Right ventricle myocardium superior (tissue), 1 donor: Measurements from ENCODE around the gene FMN1. TPM values are rescaled to one million over a fixed set of nuclear protein-coding genes. Genes with fewer than 3 reads are reported as not detected.
A peak's percentile ranks its signal among the peaks of the same experiment; 100 is the strongest.

Experiments
- ATAC-seq: fragments of 200-7000 bp; cut with Tn5 transposase; one replicate; pipeline ENCODE4 v1.9.1; 2020; ENCODE audit warnings: mild to moderate bottlenecking; ENCODE audit not compliant: poor library complexity
- DNase-seq: peaks from one replicate; pipeline ENCODE4 v3.0.0-alpha.2; 2020
- intact Hi-C: fragments of 100-400 bp; cut with DNase I; formaldehyde crosslinking; loops from one replicate; pipeline ENCODE4 v1.11.2; 2022
- total RNA-seq: library from RNA; stranded (reverse); fragmentation: NEBNext Ultra II Directional; extraction: Animal tissue kit (Norgen Biotek cat#: 25700); gene quantifications from one replicate; pipeline ENCODE4 v1.2.1, GENCODE V29; 2021
- donor health status: DM: no; HTN: yes; CAD: no; lungs with severe emphysema.

Gene FMN1
- total RNA-seq, 1 donor from 2014 or later = 2.9 TPM

DNA sequence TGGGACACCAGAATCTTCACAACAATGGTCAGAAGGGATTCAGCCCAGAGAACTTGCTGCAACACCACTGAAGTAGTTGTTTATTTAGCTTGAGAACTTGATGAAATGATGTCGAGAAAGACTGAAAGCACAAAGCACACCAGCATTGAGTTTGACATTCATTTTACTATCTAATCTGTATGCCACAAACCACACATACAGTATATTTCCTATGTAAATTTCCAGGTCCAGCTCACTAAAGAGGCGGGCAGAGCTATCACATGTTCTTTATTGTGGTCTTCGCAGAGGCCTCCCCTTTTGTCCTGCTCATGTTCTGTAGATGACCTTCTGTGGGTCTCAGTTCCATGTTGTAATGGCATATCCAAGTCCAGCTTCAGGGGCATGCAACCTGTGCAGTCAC lies 10.4 kb upstream of the FMN1 start:
- intact Hi-C loops = no loop called here
- DNase-seq (no peak), ATAC-seq (no peak)

DNA sequence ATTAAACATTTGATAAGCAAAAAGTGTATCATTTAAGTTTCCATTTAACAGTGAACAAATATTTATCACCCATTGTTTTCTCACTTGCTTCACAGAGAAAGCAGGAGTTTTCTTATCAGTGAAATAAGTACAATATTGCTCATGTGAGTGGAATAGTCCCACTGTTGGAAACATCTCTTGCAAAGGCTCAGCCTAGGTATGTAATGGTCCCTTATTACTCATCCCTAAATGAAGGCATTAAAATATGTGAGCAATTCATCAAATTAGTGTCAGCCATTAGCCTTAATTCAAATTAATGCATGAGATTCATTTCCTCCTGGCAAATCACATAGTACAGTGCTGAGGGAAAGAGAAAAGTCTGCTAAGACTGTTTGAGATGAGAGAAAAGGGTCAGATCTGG lies 9.6 kb upstream of the FMN1 start:
- ATAC-seq (no peak), DNase-seq (no peak)
- intact Hi-C loops = no loop called here

- intact Hi-C loops = no loop called here
- ATAC-seq (peak; percentile 46), DNase-seq (peak; percentile 41)
Measured at GRCh38 chr15:33201491-33202231, 7.1 kb upstream of the FMN1 start.

DNA sequence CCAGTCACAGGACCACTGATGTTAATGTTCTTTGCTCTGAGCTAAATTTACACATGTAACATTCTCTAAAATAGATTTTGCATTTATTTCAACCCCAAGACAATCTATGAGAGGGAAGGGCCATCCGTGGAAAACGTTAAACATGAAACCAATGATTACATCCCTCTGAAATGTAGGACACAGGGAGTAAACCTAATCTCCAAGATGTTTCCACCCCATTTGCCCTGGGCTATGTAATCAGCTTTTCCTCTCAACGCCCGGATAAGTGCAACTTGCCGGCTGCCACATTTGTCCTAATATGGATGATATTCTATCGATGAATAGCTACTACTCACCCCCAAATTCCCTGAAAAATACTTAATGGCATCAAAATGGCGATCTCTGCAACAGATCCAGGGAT lies 6.4 kb upstream of the FMN1 start:
- no peak for ATAC-seq
- intact Hi-C loops = no loop called here

GRCh38 chr15:33200444-33200843 lies 5.9 kb upstream of the FMN1 start:
- intact Hi-C loops = no loop called here
- DNase-seq = no peak
- ATAC-seq = no peak

More for the DNA sequence above, 6.4 kb upstream of the FMN1 start:
- DNase-seq = no peak

DNA sequence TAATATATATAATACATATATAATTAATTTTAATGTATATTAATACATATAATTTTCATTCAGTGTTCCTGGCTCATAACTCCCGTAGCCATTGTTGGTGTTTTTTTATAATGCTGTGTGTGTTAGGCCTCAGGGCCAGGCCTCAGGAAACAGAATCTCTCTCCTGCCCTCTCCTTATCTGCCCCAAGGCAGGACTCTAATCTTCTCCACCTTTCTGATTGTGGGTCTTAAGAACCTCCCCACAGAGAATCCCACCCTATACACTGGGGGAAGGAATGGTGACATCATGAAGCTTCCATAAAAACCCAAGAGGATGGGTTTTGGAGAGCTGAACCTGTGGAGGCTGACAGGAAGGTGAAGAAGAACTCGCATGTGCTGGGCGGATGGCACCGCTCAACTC lies 4.0 kb upstream of the FMN1 start:
- intact Hi-C loops = no loop called here
- DNase-seq (no peak), ATAC-seq (no peak)

DNA sequence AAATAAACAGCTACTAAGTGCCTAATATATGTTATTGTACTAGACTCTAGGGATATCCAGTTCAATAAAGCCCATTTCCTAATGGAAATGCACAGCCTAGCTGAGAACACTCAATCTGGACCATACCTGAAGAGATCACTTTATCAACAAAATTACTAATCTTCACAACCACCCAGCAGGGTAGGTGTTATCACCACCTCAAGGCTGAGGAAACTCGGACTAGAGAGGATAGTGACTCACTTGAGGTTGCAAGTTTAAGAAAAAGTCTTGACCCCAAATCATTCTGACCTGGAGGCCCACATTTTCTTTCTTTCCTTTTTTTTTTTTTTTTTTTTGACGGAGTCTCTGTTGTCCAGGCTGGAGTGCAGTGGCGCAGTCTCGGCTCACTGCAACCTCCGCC lies 3.1 kb upstream of the FMN1 start:
- DNase-seq = no peak
- ATAC-seq = no peak
- intact Hi-C loops = no loop called here

DNA sequence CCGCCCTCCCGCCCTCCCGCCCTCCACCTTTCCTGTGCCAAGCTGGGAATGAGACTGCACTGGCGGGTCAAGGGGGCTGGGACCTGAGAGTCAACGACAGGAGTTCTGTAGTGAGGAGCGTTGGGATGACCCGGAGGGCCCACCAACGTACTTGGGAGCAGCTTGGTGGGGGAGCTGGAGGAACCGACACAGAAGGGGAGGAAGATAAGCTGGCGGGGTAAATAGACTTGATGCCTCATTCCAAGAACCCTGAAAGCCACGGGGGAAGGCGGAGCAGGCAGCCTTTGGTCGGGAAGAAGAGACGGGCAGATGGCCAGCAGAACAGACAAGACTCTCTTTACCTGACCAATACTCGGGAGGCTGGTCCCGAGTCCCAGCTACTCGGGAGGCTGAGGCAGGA lies 277 bp downstream of the FMN1 start:
- intact Hi-C loops = no loop called here
- DNase-seq (no peak), ATAC-seq (no peak)

GRCh38 chr15:33191591-33191990 lies 2.9 kb downstream of the FMN1 start:
- no peak for ATAC-seq
- no peak for DNase-seq
- intact Hi-C loops = no loop called here

DNA sequence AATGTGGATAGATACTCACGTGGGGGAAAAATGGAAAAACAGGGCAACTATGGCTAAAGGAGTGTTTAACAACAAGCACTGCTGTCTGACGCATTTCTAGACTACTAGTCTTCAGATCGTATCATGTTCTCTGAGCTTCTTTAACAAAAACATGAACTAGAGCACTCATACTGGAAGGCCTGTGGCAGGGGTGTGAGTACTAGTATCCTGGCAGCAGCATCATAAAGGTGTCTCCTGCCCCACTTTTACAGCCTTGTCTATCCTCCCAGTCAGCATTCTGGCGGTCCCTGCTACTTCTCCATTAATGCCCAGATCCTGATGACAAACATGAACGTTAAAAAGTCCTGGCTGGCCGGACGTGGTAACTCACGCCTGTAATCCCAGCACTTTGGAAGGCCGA lies 4.0 kb downstream of the FMN1 start:
- intact Hi-C loops = no loop called here
- ATAC-seq = no peak
- DNase-seq = no peak

GRCh38 chr15:33188641-33189257 lies 5.8 kb downstream of the FMN1 start:
- DNase-seq = no peak
- ATAC-seq = peak; percentile 68
- intact Hi-C loops = no loop called here

DNA sequence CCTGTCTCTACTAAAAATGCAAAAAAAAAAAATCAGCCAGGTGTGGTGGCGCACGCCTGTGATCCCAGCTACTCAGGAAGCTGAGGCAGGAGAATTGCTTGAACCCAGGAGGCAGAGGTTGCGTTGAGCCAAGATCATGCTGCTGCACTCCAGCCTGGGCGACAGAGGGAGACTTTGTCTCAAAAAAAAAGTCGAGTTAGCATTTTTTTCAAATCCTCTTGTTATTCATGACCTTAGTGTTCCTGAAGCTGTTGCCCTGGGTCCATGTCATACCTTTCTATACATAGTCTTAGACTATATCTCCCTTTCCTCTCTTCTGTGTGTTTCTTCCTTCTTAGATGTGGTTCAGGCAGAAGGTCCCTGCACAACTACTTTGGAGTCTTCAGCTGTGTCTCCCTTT lies 6.4 kb downstream of the FMN1 start:
- intact Hi-C loops = no loop called here
- ATAC-seq = no peak
- DNase-seq = no peak

- DNase-seq (no peak), ATAC-seq (no peak)
- intact Hi-C loops = no loop called here
Measured at GRCh38 chr15:33183334-33183733, 11.2 kb downstream of the FMN1 start.

GRCh38 chr15:33182926-33183325 lies 11.6 kb downstream of the FMN1 start:
- intact Hi-C loops = no loop called here

DNA sequence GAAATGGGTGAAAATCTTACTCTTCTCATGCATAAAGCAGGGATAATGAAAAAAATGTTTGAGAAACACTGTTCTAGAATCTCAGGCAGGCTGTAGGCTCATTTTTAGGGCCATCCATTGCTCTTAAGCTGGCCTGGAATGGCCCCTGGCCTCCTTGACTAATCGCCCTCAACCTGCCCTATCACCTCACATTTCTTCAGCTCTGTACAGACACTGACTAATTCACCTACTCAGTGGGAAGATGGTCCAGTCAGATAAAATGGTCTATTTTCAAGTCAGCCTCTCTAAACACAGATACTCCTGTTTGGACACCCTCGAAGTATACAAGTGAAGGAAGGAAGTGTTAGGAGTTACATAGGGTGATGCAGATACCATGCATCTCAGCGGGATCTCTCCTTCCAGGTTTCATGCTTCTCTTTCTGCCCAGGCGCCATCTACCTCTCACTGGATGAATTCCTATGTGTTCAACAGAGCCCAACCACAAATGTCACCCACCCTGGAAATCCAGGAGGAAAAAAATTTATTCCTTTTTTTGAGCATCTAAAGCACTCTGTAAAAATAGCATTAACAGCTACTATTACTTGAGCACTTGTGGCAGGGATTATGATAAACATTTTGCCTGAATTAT lies 12.1 kb downstream of the FMN1 start:
- ATAC-seq (no peak), DNase-seq (no peak)
- intact Hi-C loops = no loop called here

More at GRCh38 chr15:33182926-33183325, 11.6 kb downstream of the FMN1 start:
- ATAC-seq = no peak
- DNase-seq = no peak

DNA sequence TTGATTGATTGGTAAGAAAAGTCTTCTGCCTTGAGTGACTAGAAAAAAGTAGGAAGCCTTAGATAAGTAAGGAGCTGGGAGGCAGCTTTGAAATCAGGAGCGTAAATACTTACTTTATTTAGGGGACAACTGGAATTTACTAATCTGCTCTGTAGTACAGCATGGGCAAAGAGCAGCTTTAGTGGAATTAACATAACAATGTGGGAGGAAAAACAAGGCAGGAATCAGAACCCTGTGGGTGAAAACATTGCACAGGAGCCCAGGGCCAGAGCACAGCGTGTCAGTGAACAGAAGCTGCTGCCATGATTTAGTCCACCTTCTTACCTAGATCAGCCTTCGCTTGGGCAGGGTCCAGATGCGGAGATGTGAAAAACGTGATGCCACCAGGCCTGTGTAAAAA lies 14.6 kb downstream of the FMN1 start:
- intact Hi-C loops = loop anchor here (5.0 kb wide), 1 partner anchor 53 kb away; no protein-coding TSS in a partner anchor

DNA sequence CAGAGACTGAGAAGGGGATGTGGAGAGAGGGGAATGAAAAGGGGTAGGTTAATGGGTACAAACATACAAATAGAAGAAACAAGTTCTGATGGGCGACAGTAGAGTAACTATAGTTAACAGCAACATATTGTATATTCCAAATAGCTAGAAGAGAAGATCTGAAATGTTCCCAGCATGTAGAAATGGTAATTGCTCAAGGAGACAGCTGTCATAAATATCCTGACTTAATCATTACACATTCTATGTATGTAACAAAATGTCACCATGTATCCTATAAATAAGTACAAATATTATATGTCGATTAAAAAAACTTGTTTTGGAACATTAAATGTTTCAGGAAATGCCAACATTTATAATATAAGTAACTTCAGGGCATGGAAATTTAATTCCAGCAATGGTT lies 23.3 kb downstream of the FMN1 start:
- intact Hi-C loops = no loop called here
- no peak for DNase-seq
- ATAC-seq = no peak

More for the DNA sequence above, 14.6 kb downstream of the FMN1 start:
- ATAC-seq (no peak), DNase-seq (no peak)

DNA sequence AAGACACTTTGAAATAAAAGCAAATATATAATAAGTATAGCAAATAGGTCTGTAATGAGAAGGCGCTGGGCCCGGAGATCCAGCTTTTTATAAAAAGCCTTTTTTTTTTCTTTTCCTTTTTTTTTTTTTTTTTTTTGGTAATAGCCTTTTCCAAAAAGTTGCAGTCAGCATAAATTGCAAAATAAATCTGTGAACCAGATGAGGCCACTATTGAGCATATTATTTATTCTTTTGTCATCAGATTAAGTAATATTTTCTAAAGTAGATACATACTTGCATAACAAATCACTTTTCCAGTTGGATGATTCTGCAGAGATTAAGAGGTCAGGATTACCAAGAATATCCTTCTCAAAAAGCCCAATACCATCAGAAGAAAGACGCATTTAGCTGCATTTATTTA lies 24.9 kb downstream of the FMN1 start:
- DNase-seq (no peak), ATAC-seq (no peak)
- intact Hi-C loops = no loop called here

DNA sequence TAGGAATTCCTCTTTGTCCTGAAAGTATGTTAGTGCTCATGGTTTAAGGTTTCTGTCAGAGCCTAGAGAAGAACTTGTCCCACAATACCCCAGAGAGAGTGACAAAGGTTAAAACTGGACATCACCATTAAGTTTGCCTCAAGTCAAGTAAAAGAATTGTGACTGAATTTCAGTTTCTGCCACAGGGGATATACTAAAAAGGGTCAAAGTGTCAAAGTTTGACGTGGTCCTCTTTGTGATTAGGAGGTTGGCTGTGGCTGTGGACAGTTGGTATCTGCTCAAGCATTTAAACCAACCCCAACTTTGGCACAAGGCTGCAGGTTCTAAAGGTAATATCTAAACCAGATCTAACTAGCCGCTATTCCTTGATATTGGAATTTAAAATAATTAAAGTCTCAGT lies 26.1 kb downstream of the FMN1 start:
- intact Hi-C loops = no loop called here

GRCh38 chr15:33163816-33164215 lies 30.7 kb downstream of the FMN1 start:
- intact Hi-C loops = no loop called here
- DNase-seq (no peak), ATAC-seq (no peak)

More for the DNA sequence above, 26.1 kb downstream of the FMN1 start:
- ATAC-seq (no peak), DNase-seq (no peak)
